HG02973 (cell line): ENCODE results near the gene ALKBH6.

Experiments used
- ATAC-seq: cut with Tn5 transposase; IDR thresholded peaks from one replicate; pipeline ENCODE4 v1.9.1; 2021; ENCODE audit warnings: moderate library complexity; ENCODE audit not compliant: unreplicated experiment

ALKBH6 gene

GRCh38 chr19:35960432-35960972 is 53.5 kb downstream of the ALKBH6 start:
- no peak for ATAC-seq

GRCh38 chr19:35959968-35960320 is 54.1 kb downstream of the ALKBH6 start:
- no peak for ATAC-seq
